ENCODE data around the gene TOX2.

The TOX2 gene

GRCh38 chr20:43983904-43984361, 69.3 kb downstream of the TOX2 start (continued):
- TF ChIP-seq KLF17 (tag by site-specific recombination; IDR thresholded peaks at IDR 0.05) (peak; percentile 59), AEBP2 (tag by site-specific recombination; IDR thresholded peaks at IDR 0.05; ENCODE audit: borderline replicate concordance) (no peak), KLF10 (tag by site-specific recombination; IDR thresholded peaks at IDR 0.05) (no peak), ZBTB48 (tag by site-specific recombination; IDR thresholded peaks at IDR 0.05) (no peak), ZNF777 (tag by site-specific recombination; IDR thresholded peaks at IDR 0.05; ENCODE audit: borderline replicate concordance) (no peak), KLF7 (tag by site-specific recombination; IDR thresholded peaks at IDR 0.05; ENCODE audit: borderline replicate concordance) (no peak), ZBTB1 (tag by site-specific recombination; IDR thresholded peaks at IDR 0.05) (no peak), ZNF585B (tag by site-specific recombination; IDR thresholded peaks at IDR 0.05) (no peak)
- TF ChIP-seq, protein P1, sequence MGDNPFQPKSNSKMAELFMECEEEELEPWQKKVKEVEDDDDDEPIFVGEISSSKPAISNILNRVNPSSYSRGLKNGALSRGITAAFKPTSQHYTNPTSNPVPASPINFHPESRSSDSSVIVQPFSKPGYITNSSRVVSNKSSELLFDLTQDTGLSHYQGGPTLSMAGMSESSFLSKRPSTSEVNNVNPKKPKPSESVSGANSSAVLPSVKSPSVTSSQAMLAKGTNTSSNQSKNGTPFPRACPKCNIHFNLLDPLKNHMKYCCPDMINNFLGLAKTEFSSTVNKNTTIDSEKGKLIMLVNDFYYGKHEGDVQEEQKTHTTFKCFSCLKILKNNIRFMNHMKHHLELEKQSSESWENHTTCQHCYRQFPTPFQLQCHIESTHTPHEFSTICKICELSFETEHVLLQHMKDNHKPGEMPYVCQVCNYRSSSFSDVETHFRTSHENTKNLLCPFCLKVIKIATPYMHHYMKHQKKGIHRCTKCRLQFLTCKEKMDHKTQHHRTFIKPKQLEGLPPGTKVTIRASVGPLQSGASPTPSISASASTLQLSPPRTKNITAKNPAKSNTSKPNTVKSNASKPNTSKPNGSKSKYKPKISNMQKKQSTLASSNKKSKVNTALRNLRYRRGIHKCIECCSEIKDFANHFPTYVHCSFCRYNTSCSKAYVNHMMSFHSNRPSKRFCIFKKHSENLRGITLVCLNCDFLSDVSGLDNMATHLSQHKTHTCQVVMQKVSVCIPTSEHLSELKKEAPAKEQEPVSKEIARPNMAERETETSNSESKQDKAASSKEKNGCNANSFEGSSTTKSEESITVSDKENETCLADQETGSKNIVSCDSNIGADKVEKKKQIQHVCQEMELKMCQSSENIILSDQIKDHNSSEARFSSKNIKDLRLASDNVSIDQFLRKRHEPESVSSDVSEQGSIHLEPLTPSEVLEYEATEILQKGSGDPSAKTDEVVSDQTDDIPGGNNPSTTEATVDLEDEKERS (tag by site-specific recombination; IDR thresholded peaks at IDR 0.05), result no peak

- ChIA-PET POLR2A (no interaction called here), CTCF (interaction anchor here (0.6 to 2.1 kb wide), 10 partner anchors 8 to 234 kb away, joined by 3 to 6 read pairs (median 4); no protein-coding TSS in a partner anchor)
- Histone ChIP-seq H3K27ac (ENCODE audit: extremely low read depth, low read depth, low read length) (no peak overlapping the region), H3K4me1 (ENCODE audit: control insufficient read depth, insufficient read depth, low read length) (peaks cover 4% of the 10 kb centered on the region), H3K36me3 (ENCODE audit: control insufficient read depth in 2 of 2, insufficient read depth in 1 of 2, low read length in 2 of 2) (no peaks in the 10 kb centered on the region), H3K4me3 (ENCODE audit: low read depth, low read length) (no peak overlapping the region), H3K9me3 (ENCODE audit: control insufficient read depth, insufficient read depth, low read depth, low read length) (no peaks in the 10 kb centered on the region)
- TF ChIP-seq, protein P2, sequence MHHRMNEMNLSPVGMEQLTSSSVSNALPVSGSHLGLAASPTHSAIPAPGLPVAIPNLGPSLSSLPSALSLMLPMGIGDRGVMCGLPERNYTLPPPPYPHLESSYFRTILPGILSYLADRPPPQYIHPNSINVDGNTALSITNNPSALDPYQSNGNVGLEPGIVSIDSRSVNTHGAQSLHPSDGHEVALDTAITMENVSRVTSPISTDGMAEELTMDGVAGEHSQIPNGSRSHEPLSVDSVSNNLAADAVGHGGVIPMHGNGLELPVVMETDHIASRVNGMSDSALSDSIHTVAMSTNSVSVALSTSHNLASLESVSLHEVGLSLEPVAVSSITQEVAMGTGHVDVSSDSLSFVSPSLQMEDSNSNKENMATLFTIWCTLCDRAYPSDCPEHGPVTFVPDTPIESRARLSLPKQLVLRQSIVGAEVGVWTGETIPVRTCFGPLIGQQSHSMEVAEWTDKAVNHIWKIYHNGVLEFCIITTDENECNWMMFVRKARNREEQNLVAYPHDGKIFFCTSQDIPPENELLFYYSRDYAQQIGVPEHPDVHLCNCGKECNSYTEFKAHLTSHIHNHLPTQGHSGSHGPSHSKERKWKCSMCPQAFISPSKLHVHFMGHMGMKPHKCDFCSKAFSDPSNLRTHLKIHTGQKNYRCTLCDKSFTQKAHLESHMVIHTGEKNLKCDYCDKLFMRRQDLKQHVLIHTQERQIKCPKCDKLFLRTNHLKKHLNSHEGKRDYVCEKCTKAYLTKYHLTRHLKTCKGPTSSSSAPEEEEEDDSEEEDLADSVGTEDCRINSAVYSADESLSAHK (tag by site-specific recombination; IDR thresholded peaks at IDR 0.05), result no peak
- TF ChIP-seq ZNF518A (tag by site-specific recombination; conservative IDR thresholded peaks at IDR 0.05; ENCODE audit: low read depth) (no peak), ZNF670 (tag by site-specific recombination; IDR thresholded peaks at IDR 0.05; ENCODE audit: low read depth) (no peak), BCL6B (tag by site-specific recombination; IDR thresholded peaks at IDR 0.05) (no peak), ZNF792 (tag by site-specific recombination; IDR thresholded peaks at IDR 0.05) (no peak), REPIN1 (tag by site-specific recombination; IDR thresholded peaks at IDR 0.05; ENCODE audit: low read depth) (no peak), ZBTB17 (tag by site-specific recombination; IDR thresholded peaks at IDR 0.05) (no peak), YY2 (tag by site-specific recombination; IDR thresholded peaks at IDR 0.05) (no peak), ZBTB11 (tag by site-specific recombination; conservative IDR thresholded peaks at IDR 0.05; ENCODE audit: low read depth) (no peak)
These were observed 69.9 kb downstream of the TOX2 start for GRCh38 chr20:43984587-43984986.

Data from HEK293 (cell line).